ENCODE data around the gene DACT2.

GRCh38 chr6:168301648-168302398, 17.8 kb downstream of the DACT2 start:
- TF ChIP-seq CTCF (IDR thresholded peaks at IDR 0.05) (no peak), ZFX (IDR thresholded peaks at IDR 0.05; ENCODE audit: borderline replicate concordance) (no peak)
